H1 (cell line): ENCODE measurements around the gene SCRG1. TPM values are rescaled to one million over a fixed set of nuclear protein-coding genes. Genes with fewer than 3 reads are reported as not detected.

ENCODE experiments used
- HDAC6 ChIP-seq: IDR thresholded peaks from one replicate; pipeline ENCODE4 v1.7.1; 2012; ENCODE audit warnings: low read depth, mild to moderate bottlenecking, inconsistent platforms, low read length, moderate library complexity
- SAP30 ChIP-seq: fragments of 300-600 bp; sonication (generic); IDR thresholded peaks from 2 replicates; pipeline ENCODE4 v1.7.1; 2012; ENCODE audit warnings: low read length, moderate library complexity, mild to moderate bottlenecking, inconsistent platforms; ENCODE audit not compliant: insufficient read depth, insufficient replicate concordance
- polyA plus RNA-seq, 7 experiments: library from polyadenylated mRNA; depleted of rRNA in 3 of 7; stranded (reverse) in 5 of 7; unstranded in 2 of 7; fragments of >200 nt in 5 of 7; fragments of 200-250 nt in 2 of 7; gene quantifications; 1 replicate in 5 of 7; 2 replicates in 1 of 7; 4 replicates in 1 of 7; pipeline versions ENCODE4 v1.2.1 to v1.2.3, GENCODE V29; 2011 to 2013; ENCODE audit warnings: missing spikeins in 2 of 7, mixed read lengths in 2 of 7
- total RNA-seq: library from RNA; stranded (reverse); fragmentation: NEBNext Ultra II Directional; extraction: Animal tissue kit (Norgen Biotek cat#: 25700); gene quantifications from 2 replicates; pipeline ENCODE4 v1.2.1, GENCODE V29; 2021

SCRG1 gene
- total and polyA plus RNA-seq, 2 of the 8 experiments (the other 6 are each of a cell fraction or from before 2014, with no cell fraction given): not detected

DNA sequence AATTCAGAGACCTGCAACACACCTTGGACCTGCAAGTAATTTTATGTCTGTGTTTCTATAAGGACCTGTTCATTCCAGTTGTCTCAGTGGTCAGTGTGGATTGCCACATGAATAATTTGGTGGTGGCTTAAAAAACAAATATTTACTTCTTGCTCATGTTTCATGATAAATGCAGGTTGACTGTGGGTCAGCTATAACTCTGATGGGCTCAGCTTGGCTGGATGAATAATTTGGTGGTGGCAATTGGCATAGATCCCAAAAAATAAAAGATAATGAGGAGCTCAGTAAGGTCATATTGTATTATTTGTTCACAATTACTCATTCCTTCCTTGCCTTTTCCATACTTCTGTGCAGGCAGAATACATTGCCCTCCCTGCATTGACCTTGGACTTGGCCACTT is 18.9 kb upstream of the SCRG1 start (continued):
- TF ChIP-seq HDAC6 (no peak), SAP30 (no peak)
